Testis (tissue), 3 donors: Measurements from ENCODE around the gene PHF13. TPM values are rescaled to one million over a fixed set of nuclear protein-coding genes. Genes with fewer than 3 reads are reported as not detected.
"Not testable (repeated sequence)": the region's sequence is repeated elsewhere in the genome, so short reads cannot be mapped to it uniquely, and the experiment has no call there.

Source experiments
- DNase-seq: peaks from one replicate; pipeline ENCODE4 v3.0.0-alpha.2; 2019
- H3K27ac ChIP-seq, 2 donors: fragments of 200-600 bp; sonication (generic); one replicate each; pipeline ENCODE4 v1.5.1; 2019
- H3K27me3 ChIP-seq: fragments of 200-600 bp; sonication (generic); one replicate; pipeline ENCODE4 v1.5.1; 2019
- H3K36me3 ChIP-seq: fragments of 200-600 bp; sonication (generic); one replicate; pipeline ENCODE4 v1.5.1; 2017; ENCODE audit warnings: low read depth; ENCODE audit errors: missing control alignments
- H3K4me1 ChIP-seq: fragments of 200-600 bp; sonication (generic); one replicate; pipeline ENCODE4 v1.5.1; 2019
- H3K4me3 ChIP-seq, 2 donors: fragments of 200-600 bp; sonication (generic); one replicate each; pipeline ENCODE4 v1.5.1; 2017 to 2019
- H3K9me3 ChIP-seq: fragments of 200-600 bp; sonication (generic); one replicate; pipeline ENCODE4 v1.5.1; 2017
- CTCF ChIP-seq, 3 experiments: fragments of 450-650 bp in 2 of 3; fragments of 200-600 bp in 1 of 3; sonication (generic) in 1 of 3; IDR thresholded peaks; one replicate each; pipeline ENCODE4 v1.5.1; 2016 to 2019; ENCODE audit warnings: antibody characterized with exemption in 3 of 3, mild to moderate bottlenecking in 2 of 3, moderate library complexity in 1 of 3
- POLR2A ChIP-seq: fragments of 450-650 bp; IDR thresholded peaks from one replicate; pipeline ENCODE4 v1.6.1; 2017; ENCODE audit warnings: antibody characterized with exemption, mild to moderate bottlenecking, moderate library complexity
- WGBS, 2 donors: methylation state at CpG; one replicate each; pipeline ENCODE4 v1.1.5; 2018; 5-methylcytosine and 5-hydroxymethylcytosine counted together
- intact Hi-C: fragments of 100-400 bp; cut with DNase I; formaldehyde crosslinking; loops from one replicate; pipeline ENCODE4 v1.15.1; 2023; ENCODE audit warnings: low total_unique reads
- polyA plus RNA-seq: library from polyadenylated mRNA; stranded (reverse); fragments of 350-450 nt; fragmentation: Illumina TruSeq; extraction: RNeasy Lipid Tissue Mini Kit (QIAGEN cat#74804); gene quantifications from one replicate; pipeline ENCODE4 v1.2.3, GENCODE V29; 2014; ENCODE audit warnings: low read depth, low replicate concordance; ENCODE audit not compliant: insufficient read depth
- total RNA-seq, 2 donors: library from RNA; depleted of rRNA; stranded (reverse); fragments of >200 nt; gene quantifications; one replicate each; pipeline ENCODE4 v1.2.3, GENCODE V29; 2016

Gene PHF13
- total and polyA plus RNA-seq, 3 donors from 2014 or later: 70.8 to 94.3 (median 88.1) TPM

GRCh38 chr1:6653436-6654290 lies 40.1 kb downstream of the PHF13 start:
- TF ChIP-seq CTCF (IDR thresholded peaks at IDR 0.05) (no peak), POLR2A (no peak)
- WGBS, 2 donors: 90 to 91% methylated on average over 23 of the region's 23 CpGs
- intact Hi-C loops: no loop called here
- H3K4me3 ChIP-seq: no peak overlapping the region
- no peak overlapping the region for H3K27ac ChIP-seq
- H3K36me3 ChIP-seq: no peaks in the 10 kb centered on the region
- H3K9me3 ChIP-seq: no peaks in the 10 kb centered on the region
- DNase-seq: no peak
- no peaks in the 10 kb centered on the region for H3K27me3 ChIP-seq
- peaks cover 11% of the 10 kb centered on the region for H3K4me1 ChIP-seq

GRCh38 chr1:6657138-6657537 lies 43.6 kb downstream of the PHF13 start:
- Histone ChIP-seq H3K9me3 (no peaks in the 10 kb centered on the region), H3K4me1 (no peaks in the 10 kb centered on the region), H3K4me3 (no peak overlapping the region), H3K36me3 (no peaks in the 10 kb centered on the region), H3K27me3 (no peaks in the 10 kb centered on the region), H3K27ac (no peak overlapping the region)
- 85 to 90% methylated on average over 3 to 6 of the region's 6 CpGs for WGBS, 2 donors
- no peak for DNase-seq
- intact Hi-C loops: no loop called here
- no peak for TF ChIP-seq CTCF (IDR thresholded peaks at IDR 0.05)
- no peak for TF ChIP-seq POLR2A

DNA sequence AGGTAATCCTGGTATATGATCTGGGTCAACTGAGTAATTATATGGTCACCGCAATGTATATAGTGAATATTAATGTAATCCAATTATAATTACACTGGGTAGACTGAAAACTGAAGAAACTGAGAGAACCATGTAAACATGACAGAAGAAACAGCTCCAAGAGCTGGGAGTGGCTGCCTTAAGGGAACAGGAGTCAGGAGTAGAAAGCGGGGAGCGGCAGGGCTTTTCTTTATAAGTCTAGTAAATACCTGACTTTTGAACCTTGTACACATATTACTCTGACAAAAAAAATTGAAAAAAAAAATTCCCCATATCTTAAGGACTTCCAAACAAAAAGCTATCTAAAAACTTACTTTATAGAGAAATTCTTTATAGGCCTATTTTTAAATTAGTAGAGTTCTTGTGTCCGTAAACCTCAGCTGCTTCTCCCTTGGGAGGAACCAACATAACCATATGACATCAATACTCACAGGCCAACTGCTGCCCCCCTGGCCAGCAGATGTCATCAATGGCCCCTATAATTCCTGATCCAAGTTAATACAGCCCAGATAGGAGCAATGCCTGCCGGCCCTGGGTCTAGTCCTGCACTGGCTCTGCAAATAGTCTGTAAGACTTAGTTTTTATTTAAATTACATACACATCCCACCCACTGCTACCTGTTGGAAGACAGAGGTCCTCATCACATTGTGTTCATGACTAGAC lies 45.0 kb downstream of the PHF13 start:
- Histone ChIP-seq H3K27ac (no peak overlapping the region), H3K27me3 (no peaks in the 10 kb centered on the region), H3K4me1 (no peaks in the 10 kb centered on the region), H3K4me3 (no peak overlapping the region), H3K36me3 (no peaks in the 10 kb centered on the region), H3K9me3 (no peaks in the 10 kb centered on the region)
- 90 to 95% methylated on average over 5 of the region's 5 CpGs for WGBS, 2 donors
- intact Hi-C loops: no loop called here
- TF ChIP-seq POLR2A (no peak), CTCF (IDR thresholded peaks at IDR 0.05) (no peak)
- DNase-seq: no peak

- no peak for DNase-seq
- TF ChIP-seq POLR2A: no peak
- TF ChIP-seq CTCF (IDR thresholded peaks at IDR 0.05): no peak
- no peak overlapping the region for H3K27ac ChIP-seq
- WGBS, 2 donors: 86 to 87% methylated on average over 7 of the region's 7 CpGs
- H3K4me3 ChIP-seq: no peak overlapping the region
- no peaks in the 10 kb centered on the region for H3K27me3 ChIP-seq
- intact Hi-C loops: no loop called here
- H3K4me1 ChIP-seq: no peaks in the 10 kb centered on the region
- H3K36me3 ChIP-seq: no peaks in the 10 kb centered on the region
- H3K9me3 ChIP-seq: no peaks in the 10 kb centered on the region
Measured at GRCh38 chr1:6660415-6661049, 47.0 kb downstream of the PHF13 start.

GRCh38 chr1:6662468-6662867 lies 48.9 kb downstream of the PHF13 start:
- H3K27me3 ChIP-seq, H3K36me3 ChIP-seq, H3K9me3 ChIP-seq, H3K4me1 ChIP-seq, intact Hi-C loops, H3K27ac ChIP-seq, H3K4me3 ChIP-seq: not testable (repeated sequence)
- 80 to 88% methylated on average over 7 of the region's 7 CpGs for WGBS, 2 donors
- DNase-seq: peak; percentile 37
